Inflammatory macrophage treated with lipopolysaccharide for 1 hour (primary cell): Measurements from ENCODE around the gene CCDC93.

ENCODE experiments used
- DNase-seq, 2 donors: peaks; one replicate each; pipeline ENCODE4 v3.0.0-alpha.2; 2020 to 2022

Gene CCDC93

GRCh38 chr2:117875786-117876185 lies 138.1 kb downstream of the CCDC93 start:
- no peak for DNase-seq
